DOHH2 (cell line): ENCODE results near the gene PEAK1.

Source experiments
- EZH2phosphoT487 ChIP-seq: fragments of 200-600 bp; sonication (generic); IDR thresholded peaks from 2 replicates; pipeline ENCODE4 v1.6.1; 2017; ENCODE audit warnings: borderline replicate concordance, mild to moderate bottlenecking, antibody characterized with exemption, low read length, moderate library complexity, mixed read lengths
- TF ChIP-seq, protein P1 (sequence below): fragments of 200-600 bp; sonication (generic); IDR thresholded peaks from one replicate; pipeline ENCODE4 v1.5.1; 2014; ENCODE audit warnings: antibody characterized with exemption, mild to moderate bottlenecking, low read depth, low read length; ENCODE audit not compliant: poor library complexity, severe bottlenecking

DNA sequence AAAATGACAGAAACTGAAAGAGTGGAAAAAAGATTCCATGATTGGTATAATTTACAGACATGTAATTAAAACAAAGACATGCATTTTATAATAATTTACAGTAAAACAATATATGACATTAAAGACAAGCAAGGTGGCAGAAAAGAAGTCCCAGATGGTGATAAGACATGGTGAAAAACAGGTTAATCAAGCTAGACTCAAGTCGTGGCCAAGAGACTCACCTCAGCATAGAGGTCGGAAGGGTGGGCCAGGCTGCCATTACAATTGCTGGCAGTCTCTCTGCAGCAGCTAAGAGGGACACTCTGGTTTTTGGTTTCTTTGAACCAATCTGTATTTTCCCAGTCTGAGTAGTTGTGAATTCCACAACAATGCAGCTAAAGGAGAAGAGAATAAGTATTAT, 367.3 kb downstream of the PEAK1 start:
- TF ChIP-seq, protein P1, sequence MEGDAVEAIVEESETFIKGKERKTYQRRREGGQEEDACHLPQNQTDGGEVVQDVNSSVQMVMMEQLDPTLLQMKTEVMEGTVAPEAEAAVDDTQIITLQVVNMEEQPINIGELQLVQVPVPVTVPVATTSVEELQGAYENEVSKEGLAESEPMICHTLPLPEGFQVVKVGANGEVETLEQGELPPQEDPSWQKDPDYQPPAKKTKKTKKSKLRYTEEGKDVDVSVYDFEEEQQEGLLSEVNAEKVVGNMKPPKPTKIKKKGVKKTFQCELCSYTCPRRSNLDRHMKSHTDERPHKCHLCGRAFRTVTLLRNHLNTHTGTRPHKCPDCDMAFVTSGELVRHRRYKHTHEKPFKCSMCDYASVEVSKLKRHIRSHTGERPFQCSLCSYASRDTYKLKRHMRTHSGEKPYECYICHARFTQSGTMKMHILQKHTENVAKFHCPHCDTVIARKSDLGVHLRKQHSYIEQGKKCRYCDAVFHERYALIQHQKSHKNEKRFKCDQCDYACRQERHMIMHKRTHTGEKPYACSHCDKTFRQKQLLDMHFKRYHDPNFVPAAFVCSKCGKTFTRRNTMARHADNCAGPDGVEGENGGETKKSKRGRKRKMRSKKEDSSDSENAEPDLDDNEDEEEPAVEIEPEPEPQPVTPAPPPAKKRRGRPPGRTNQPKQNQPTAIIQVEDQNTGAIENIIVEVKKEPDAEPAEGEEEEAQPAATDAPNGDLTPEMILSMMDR, result no peak
- no peak for TF ChIP-seq EZH2phosphoT487
